Upper lobe of right lung (tissue), 1 donor: Measurements from ENCODE around the gene GCNA. TPM values are rescaled to one million over a fixed set of nuclear protein-coding genes. Genes with fewer than 3 reads are reported as not detected.

Source experiments
- ATAC-seq: fragments of 200-7000 bp; cut with Tn5 transposase; one replicate; pipeline ENCODE4 v1.9.1; 2020; ENCODE audit warnings: mild to moderate bottlenecking, moderate library complexity
- DNase-seq: peaks from one replicate; pipeline ENCODE4 v3.0.0-alpha.2; 2020
- H3K27ac ChIP-seq: fragments of 200-600 bp; one replicate; pipeline ENCODE4 v1.8.0; 2022
- H3K27me3 ChIP-seq: fragments of 200-600 bp; one replicate; pipeline ENCODE4 v1.8.0; 2022; ENCODE audit warnings: mild to moderate bottlenecking
- H3K36me3 ChIP-seq: fragments of 200-600 bp; one replicate; pipeline ENCODE4 v1.8.0; 2022
- H3K4me1 ChIP-seq: fragments of 200-600 bp; one replicate; pipeline ENCODE4 v1.8.0; 2022
- H3K4me3 ChIP-seq: fragments of 200-600 bp; one replicate; pipeline ENCODE4 v1.8.0; 2022; ENCODE audit warnings: mild to moderate bottlenecking
- H3K9me3 ChIP-seq: fragments of 200-600 bp; one replicate; pipeline ENCODE4 v1.8.0; 2022
- CTCF ChIP-seq: fragments of 200-600 bp; IDR thresholded peaks from one replicate; pipeline ENCODE4 v1.8.0; 2022; ENCODE audit warnings: antibody characterized with exemption
- intact Hi-C: fragments of 100-400 bp; cut with DNase I; formaldehyde crosslinking; loops from one replicate; pipeline ENCODE4 v1.11.0; 2022
- total RNA-seq: library from RNA; stranded (reverse); fragmentation: NEBNext Ultra II Directional; extraction: Animal tissue kit (Norgen Biotek cat#: 25700); gene quantifications from one replicate; pipeline ENCODE4 v1.2.1, GENCODE V29; 2021
- donor health status: DM: no; HTN: yes; CAD: no; lungs with severe emphysema.

GCNA gene
- total RNA-seq, 1 donor from 2014 or later: 3.4 TPM

- H3K27ac ChIP-seq: no peak overlapping the region
- TF ChIP-seq CTCF: no peak
- ATAC-seq (no peak), DNase-seq (no peak)
- peaks cover 28% of the 10 kb centered on the region for H3K4me1 ChIP-seq
- H3K4me3 ChIP-seq: no peak overlapping the region
- H3K36me3 ChIP-seq: peaks cover 28% of the 10 kb centered on the region
- H3K9me3 ChIP-seq: no peaks in the 10 kb centered on the region
- intact Hi-C loops: no loop called here
- no peaks in the 10 kb centered on the region for H3K27me3 ChIP-seq
Observed at GRCh38 chrX:71542411-71542810, 35.8 kb upstream of the GCNA start.

GRCh38 chrX:71542825-71543224, 35.4 kb upstream of the GCNA start:
- H3K36me3 ChIP-seq: peaks cover 29% of the 10 kb centered on the region
- no peaks in the 10 kb centered on the region for H3K9me3 ChIP-seq
- peaks cover 27% of the 10 kb centered on the region for H3K4me1 ChIP-seq
- DNase-seq (no peak), ATAC-seq (no peak)
- no peak for TF ChIP-seq CTCF
- no peak overlapping the region for H3K4me3 ChIP-seq
- H3K27ac ChIP-seq: no peak overlapping the region
- intact Hi-C loops: no loop called here
- H3K27me3 ChIP-seq: no peaks in the 10 kb centered on the region

- H3K4me3 ChIP-seq: no peak overlapping the region
- no peaks in the 10 kb centered on the region for H3K27me3 ChIP-seq
- peaks cover 22% of the 10 kb centered on the region for H3K4me1 ChIP-seq
- no peak for DNase-seq
- H3K36me3 ChIP-seq: peaks cover 29% of the 10 kb centered on the region
- TF ChIP-seq CTCF: no peak
- intact Hi-C loops: no loop called here
- ATAC-seq: peak; percentile 9
- H3K9me3 ChIP-seq: no peaks in the 10 kb centered on the region
- H3K27ac ChIP-seq: no peak overlapping the region
Observed at GRCh38 chrX:71543316-71543715, 34.9 kb upstream of the GCNA start.

- TF ChIP-seq CTCF: no peak
- Histone ChIP-seq H3K27ac (no peak overlapping the region), H3K27me3 (no peaks in the 10 kb centered on the region), H3K9me3 (no peaks in the 10 kb centered on the region), H3K4me3 (no peak overlapping the region), H3K4me1 (peaks cover 6% of the 10 kb centered on the region), H3K36me3 (peaks cover 34% of the 10 kb centered on the region)
- intact Hi-C loops: no loop called here
- no peak for DNase-seq
- ATAC-seq: no peak
Observed at GRCh38 chrX:71545364-71545763, 32.9 kb upstream of the GCNA start.

- Histone ChIP-seq H3K27ac (no peak overlapping the region), H3K4me1 (no peaks in the 10 kb centered on the region), H3K9me3 (no peaks in the 10 kb centered on the region), H3K36me3 (peaks cover 34% of the 10 kb centered on the region), H3K27me3 (no peaks in the 10 kb centered on the region), H3K4me3 (no peak overlapping the region)
- intact Hi-C loops: no loop called here
- ATAC-seq: no peak
- no peak for TF ChIP-seq CTCF
- no peak for DNase-seq
Observed at GRCh38 chrX:71546879-71547278, 31.4 kb upstream of the GCNA start.

GRCh38 chrX:71547339-71547738, 30.9 kb upstream of the GCNA start:
- Histone ChIP-seq H3K36me3 (peaks cover 34% of the 10 kb centered on the region), H3K27me3 (no peaks in the 10 kb centered on the region), H3K4me3 (no peak overlapping the region), H3K9me3 (no peaks in the 10 kb centered on the region), H3K27ac (no peak overlapping the region), H3K4me1 (no peaks in the 10 kb centered on the region)
- ATAC-seq (no peak), DNase-seq (no peak)
- no peak for TF ChIP-seq CTCF
- intact Hi-C loops: no loop called here
